Measurements from ENCODE around the gene ALDH18A1. TPM values are rescaled to one million over a fixed set of nuclear protein-coding genes. Genes with fewer than 3 reads are reported as not detected.

ALDH18A1 gene
- total and polyA plus RNA-seq, 4 donors: 10.0 to 35.0 (median 25.2) TPM

- DNase-seq (ENCODE audit: low spot score): no peak
- Histone ChIP-seq H3K9me3 (ENCODE audit: control insufficient read depth in 4 of 4, low read length in 3 of 4) (no peaks in the 10 kb centered on the region), H3K36me3 (ENCODE audit: control insufficient read depth in 4 of 4, insufficient read depth in 3 of 4, low read depth in 1 of 4, low read length in 3 of 4) (peaks cover 5 to 25% (median 16%) of the 10 kb centered on the region in 4 donors), H3K9ac (ENCODE audit: low read depth in 1 of 2, low read length in 2 of 2) (no peak overlapping the region), H3K4me3 (ENCODE audit: low read depth in 1 of 3, low read length in 3 of 3) (no peak overlapping the region), H3K27me3 (ENCODE audit: control insufficient read depth in 4 of 4, insufficient read depth in 4 of 4, low read length in 3 of 4) (no peaks in the 10 kb centered on the region), H3K27ac (ENCODE audit: low read depth in 1 of 2, low read length in 2 of 2) (no peak overlapping the region), H3K4me1 (ENCODE audit: control insufficient read depth in 4 of 4, insufficient read depth in 4 of 4, low read length in 3 of 4) (no peaks in the 10 kb centered on the region)
- TF ChIP-seq EGR1 (IDR thresholded peaks at IDR 0.05; ENCODE audit: low read depth in 2 of 2) (no peak), FOXA2 (IDR thresholded peaks at IDR 0.05) (no peak), RXRA (IDR thresholded peaks at IDR 0.05) (no peak), ZBTB33 (IDR thresholded peaks at IDR 0.05) (no peak), NR2F2 (IDR thresholded peaks at IDR 0.05) (no peak), MAX (IDR thresholded peaks at IDR 0.05) (no peak), FOXA1 (IDR thresholded peaks at IDR 0.05) (no peak), RAD21 (IDR thresholded peaks at IDR 0.05) (no peak)
- WGBS: 100% methylated on average over 1 of the region's 1 CpG
Observed at GRCh38 chr10:95648138-95648537, 8.4 kb downstream of the ALDH18A1 start.

- Histone ChIP-seq H3K36me3 (ENCODE audit: control insufficient read depth in 4 of 4, insufficient read depth in 3 of 4, low read depth in 1 of 4, low read length in 3 of 4) (peaks cover 6 to 27% (median 15%) of the 10 kb centered on the region in 4 donors), H3K4me3 (ENCODE audit: low read depth in 1 of 3, low read length in 3 of 3) (no peak overlapping the region), H3K9ac (ENCODE audit: low read depth in 1 of 2, low read length in 2 of 2) (no peak overlapping the region), H3K9me3 (ENCODE audit: control insufficient read depth in 4 of 4, low read length in 3 of 4) (no peaks in the 10 kb centered on the region), H3K27me3 (ENCODE audit: control insufficient read depth in 4 of 4, insufficient read depth in 4 of 4, low read length in 3 of 4) (no peaks in the 10 kb centered on the region), H3K27ac (ENCODE audit: low read depth in 1 of 2, low read length in 2 of 2) (no peak overlapping the region), H3K4me1 (ENCODE audit: control insufficient read depth in 4 of 4, insufficient read depth in 4 of 4, low read length in 3 of 4) (peaks cover 0 to under 1% (median 0%) of the 10 kb centered on the region in 4 donors)
- WGBS: 82% methylated on average over 1 of the region's 1 CpG
- no peak for DNase-seq (ENCODE audit: low spot score)
- TF ChIP-seq ZBTB33 (IDR thresholded peaks at IDR 0.05): no peak
- TF ChIP-seq EGR1 (IDR thresholded peaks at IDR 0.05; ENCODE audit: low read depth in 2 of 2): no peak
- TF ChIP-seq GABPA (IDR thresholded peaks at IDR 0.05 in 1 of 2, conservative IDR thresholded peaks at IDR 0.05 in 1 of 2): no peak
- TF ChIP-seq CTCF (IDR thresholded peaks at IDR 0.05; ENCODE audit: low read depth, low read length, missing input control): no peak
- no peak for TF ChIP-seq JUND (IDR thresholded peaks at IDR 0.05)
- TF ChIP-seq TAF1 (conservative IDR thresholded peaks at IDR 0.05): no peak
- TF ChIP-seq HNF4G (IDR thresholded peaks at IDR 0.05): no peak
- TF ChIP-seq MAX (IDR thresholded peaks at IDR 0.05): no peak
Observed at GRCh38 chr10:95646160-95646559, 10.4 kb downstream of the ALDH18A1 start.

Measured in liver (tissue), 9 donors.